ENCODE data around the gene CH25H.

The CH25H gene

GRCh38 chr10:89235073-89235798 is 28.1 kb upstream of the CH25H start:
- H3K4me3 ChIP-seq, result no peak overlapping the region
- peak overlapping the region in 13 of 21 experiments; percentile 4 to 83 (median 52) for H3K27ac ChIP-seq

GRCh38 chr10:89233033-89233432 is 25.9 kb upstream of the CH25H start:
- Histone ChIP-seq H3K27ac (peak overlapping the region in 1 of 21 experiments; percentile 15), H3K4me3 (no peak overlapping the region)

GRCh38 chr10:89228962-89229361 is 21.8 kb upstream of the CH25H start:
- no peak overlapping the region for H3K4me3 ChIP-seq
- H3K27ac ChIP-seq, result no peak overlapping the region

- no peak overlapping the region for H3K4me3 ChIP-seq
- H3K27ac ChIP-seq, result no peak overlapping the region
Measured at GRCh38 chr10:89228146-89228545, 21.0 kb upstream of the CH25H start.

- Histone ChIP-seq H3K4me3 (no peak overlapping the region), H3K27ac (no peak overlapping the region)
Measured at GRCh38 chr10:89226891-89227290, 19.8 kb upstream of the CH25H start.

GRCh38 chr10:89224739-89225443 is 17.8 kb upstream of the CH25H start:
- H3K27ac ChIP-seq, result peak overlapping the region in 7 of 21 experiments; percentile 26 to 61 (median 50)
- no peak overlapping the region for H3K4me3 ChIP-seq

GRCh38 chr10:89221919-89222318 is 14.8 kb upstream of the CH25H start:
- H3K27ac ChIP-seq, result peak overlapping the region in 2 of 21 experiments; percentile 17 to 23
- H3K4me3 ChIP-seq, result no peak overlapping the region

GRCh38 chr10:89219513-89220218 is 12.5 kb upstream of the CH25H start:
- H3K27ac ChIP-seq, result peak overlapping the region in 4 of 21 experiments; percentile 7 to 66 (median 44)

GRCh38 chr10:89217057-89217990 is 10.2 kb upstream of the CH25H start:
- Histone ChIP-seq H3K4me3 (no peak overlapping the region), H3K27ac (peak overlapping the region in 5 of 21 experiments; percentile 6 to 43 (median 28))

More at GRCh38 chr10:89219513-89220218, 12.5 kb upstream of the CH25H start:
- H3K4me3 ChIP-seq, result no peak overlapping the region

GRCh38 chr10:89216056-89216455 is 8.9 kb upstream of the CH25H start:
- Histone ChIP-seq H3K4me3 (no peak overlapping the region), H3K27ac (peak overlapping the region in 1 of 21 experiments; percentile 40)

- no peak overlapping the region for H3K4me3 ChIP-seq
- peak overlapping the region in 1 of 21 experiments; percentile 40 for H3K27ac ChIP-seq
Measured at GRCh38 chr10:89215511-89215910, 8.4 kb upstream of the CH25H start.

- no peak overlapping the region for H3K27ac ChIP-seq
Measured at GRCh38 chr10:89214566-89215165, 7.5 kb upstream of the CH25H start.

GRCh38 chr10:89213191-89213808 is 6.2 kb upstream of the CH25H start:
- Histone ChIP-seq H3K4me3 (no peak overlapping the region), H3K27ac (no peak overlapping the region)

More at GRCh38 chr10:89214566-89215165, 7.5 kb upstream of the CH25H start:
- no peak overlapping the region for H3K4me3 ChIP-seq

GRCh38 chr10:89210794-89211425 is 3.8 kb upstream of the CH25H start:
- H3K4me3 ChIP-seq, result no peak overlapping the region
- H3K27ac ChIP-seq, result no peak overlapping the region

GRCh38 chr10:89209718-89210117 is 2.6 kb upstream of the CH25H start:
- Histone ChIP-seq H3K27ac (no peak overlapping the region), H3K4me3 (no peak overlapping the region)

- Histone ChIP-seq H3K27ac (peak overlapping the region in 20 of 21 experiments; percentile 19 to 92 (median 76)), H3K4me3 (peak overlapping the region; percentile 31 to 48 (median 40))
Measured at GRCh38 chr10:89207801-89208551, 859 bp upstream of the CH25H start.

Data from skin epidermis (tissue), 12 donors.